Measurements from ENCODE around the gene PPP1R9B. TPM values are rescaled to one million over a fixed set of nuclear protein-coding genes. Genes with fewer than 3 reads are reported as not detected.

PPP1R9B gene
- total and polyA plus RNA-seq, 8 donors, result 13.5 to 34.6 (median 17.7) TPM

- TF ChIP-seq CTCF (IDR thresholded peaks at IDR 0.05), result no peak
Observed at GRCh38 chr17:50096092-50096491, 54.4 kb downstream of the PPP1R9B start.

GRCh38 chr17:50095626-50096037 lies 54.8 kb downstream of the PPP1R9B start:
- peaks cover 9 to 14% (median 11%) of the 10 kb centered on the region in 3 donors for H3K4me1 ChIP-seq
- intact Hi-C loops (cut with DNase I), result no loop called here
- H3K27ac ChIP-seq, result peak overlapping the region; percentile 13 to 74 (median 66)
- H3K9me3 ChIP-seq, result no peaks in the 10 kb centered on the region
- no peak for DNase-seq
- no peaks in the 10 kb centered on the region for H3K27me3 ChIP-seq
- TF ChIP-seq CTCF (IDR thresholded peaks at IDR 0.05), result no peak
- ATAC-seq, result no peak
- peaks cover 0 to 11% (median 7%) of the 10 kb centered on the region in 3 donors for H3K36me3 ChIP-seq
- peak overlapping the region; percentile 41 to 88 (median 81) for H3K4me3 ChIP-seq
- no peak for FAIRE-seq
- WGBS, 2 donors, result 0 to 1% methylated on average over 12 of the region's 12 CpGs

More at GRCh38 chr17:50096092-50096491, 54.4 kb downstream of the PPP1R9B start:
- ATAC-seq (no peak), FAIRE-seq (no peak), DNase-seq (peak in 1 of 6 donors; percentile 62)
- Histone ChIP-seq H3K4me3 (peak overlapping the region; percentile 41 to 88 (median 81)), H3K4me1 (peaks cover 13 to 19% (median 14%) of the 10 kb centered on the region in 3 donors), H3K27me3 (no peaks in the 10 kb centered on the region), H3K9me3 (no peaks in the 10 kb centered on the region), H3K27ac (peak overlapping the region; percentile 13 to 74 (median 66)), H3K36me3 (peaks cover 0 to 11% (median 7%) of the 10 kb centered on the region in 3 donors)
- 5 to 16% methylated on average over 6 of the region's 6 CpGs for WGBS, 2 donors
- intact Hi-C loops (cut with DNase I), result no loop called here

- 0 to 1% methylated on average over 68 of the region's 68 CpGs for WGBS, 2 donors
- intact Hi-C loops (cut with DNase I), result no loop called here
- H3K4me1 ChIP-seq, result peaks cover 4 to 8% (median 7%) of the 10 kb centered on the region in 3 donors
- peak within 1 kb of the TSS; percentile 36 to 74 (median 66) for H3K27ac ChIP-seq
- H3K9me3 ChIP-seq, result no peaks in the 10 kb centered on the region
- peak; percentile 94 to 98 (median 96) for DNase-seq
- H3K27me3 ChIP-seq, result no peaks in the 10 kb centered on the region
- H3K4me3 ChIP-seq, result peak within 1 kb of the TSS; percentile 41 to 88 (median 81)
- no peak for TF ChIP-seq CTCF (IDR thresholded peaks at IDR 0.05)
- FAIRE-seq, result peak; percentile 29
- peaks cover 0 to 14% (median 7%) of the 10 kb centered on the region in 3 donors for H3K36me3 ChIP-seq
- peak; percentile 87 to 95 (median 92) for ATAC-seq
Observed at GRCh38 chr17:50094753-50095619, 55.5 kb downstream of the PPP1R9B start, which contains the start of gene PDK2. TSS of gene PDK2 (plus strand) at chr17:50095351. CDS start at chr17:50095436, 85 bp downstream.

GRCh38 chr17:50094243-50094752 lies 56.2 kb downstream of the PPP1R9B start:
- no peak for FAIRE-seq
- Histone ChIP-seq H3K4me1 (peaks cover 0 to 3% (median under 1%) of the 10 kb centered on the region in 3 donors), H3K36me3 (peaks cover 0 to 14% (median 7%) of the 10 kb centered on the region in 3 donors), H3K9me3 (no peaks in the 10 kb centered on the region), H3K27me3 (no peaks in the 10 kb centered on the region), H3K4me3 (peak overlapping the region; percentile 41 to 88 (median 81)), H3K27ac (peak overlapping the region; percentile 36 to 74 (median 65))
- WGBS, 2 donors, result 0% methylated on average over 21 of the region's 21 CpGs
- peak; percentile 85 to 95 (median 88) for TF ChIP-seq CTCF (IDR thresholded peaks at IDR 0.05)
- intact Hi-C loops (cut with DNase I), result no loop called here
- peak; percentile 82 to 97 (median 91) for DNase-seq
- peak; percentile 66 to 88 (median 79) for ATAC-seq
